Mucosa of rectum (tissue), 2 donors: ENCODE results near the gene WDR5.
A peak's percentile ranks its signal among the peaks of the same experiment; 100 is the strongest.

Source experiments
- H3K27ac ChIP-seq, 2 donors: one replicate each; pipeline ENCODE4 v1.7.0; 2013; ENCODE audit warnings: inconsistent platforms in 2 of 2, low read depth in 2 of 2, low read length in 2 of 2
- H3K27me3 ChIP-seq, 2 donors: one replicate each; pipeline ENCODE4 v1.7.0; 2013; ENCODE audit warnings: low read length in 2 of 2; ENCODE audit not compliant: control insufficient read depth in 2 of 2, insufficient read depth in 2 of 2
- H3K36me3 ChIP-seq, 2 donors: one replicate each; pipeline ENCODE4 v1.7.0; 2013; ENCODE audit warnings: low read length in 2 of 2; ENCODE audit not compliant: control insufficient read depth in 2 of 2, insufficient read depth in 2 of 2
- H3K4me1 ChIP-seq, 2 donors: one replicate each; pipeline ENCODE4 v1.7.0; 2013; ENCODE audit warnings: low read length in 2 of 2, mild to moderate bottlenecking in 1 of 2; ENCODE audit not compliant: control insufficient read depth in 2 of 2, insufficient read depth in 2 of 2
- H3K4me3 ChIP-seq, 2 donors: one replicate each; pipeline ENCODE4 v1.7.0; 2013; ENCODE audit warnings: low read length in 2 of 2
- H3K9ac ChIP-seq, 2 donors: one replicate each; pipeline ENCODE4 v1.7.0; 2013; ENCODE audit warnings: low read length in 2 of 2, low read depth in 1 of 2, mild to moderate bottlenecking in 1 of 2
- H3K9me3 ChIP-seq, 2 donors: one replicate each; pipeline ENCODE4 v1.7.0; 2013; ENCODE audit warnings: low read length in 2 of 2; ENCODE audit not compliant: control insufficient read depth in 2 of 2
- donor health status: healthy.
- donor health status: Normal muscosa, but diverticular disease.

Gene WDR5

DNA sequence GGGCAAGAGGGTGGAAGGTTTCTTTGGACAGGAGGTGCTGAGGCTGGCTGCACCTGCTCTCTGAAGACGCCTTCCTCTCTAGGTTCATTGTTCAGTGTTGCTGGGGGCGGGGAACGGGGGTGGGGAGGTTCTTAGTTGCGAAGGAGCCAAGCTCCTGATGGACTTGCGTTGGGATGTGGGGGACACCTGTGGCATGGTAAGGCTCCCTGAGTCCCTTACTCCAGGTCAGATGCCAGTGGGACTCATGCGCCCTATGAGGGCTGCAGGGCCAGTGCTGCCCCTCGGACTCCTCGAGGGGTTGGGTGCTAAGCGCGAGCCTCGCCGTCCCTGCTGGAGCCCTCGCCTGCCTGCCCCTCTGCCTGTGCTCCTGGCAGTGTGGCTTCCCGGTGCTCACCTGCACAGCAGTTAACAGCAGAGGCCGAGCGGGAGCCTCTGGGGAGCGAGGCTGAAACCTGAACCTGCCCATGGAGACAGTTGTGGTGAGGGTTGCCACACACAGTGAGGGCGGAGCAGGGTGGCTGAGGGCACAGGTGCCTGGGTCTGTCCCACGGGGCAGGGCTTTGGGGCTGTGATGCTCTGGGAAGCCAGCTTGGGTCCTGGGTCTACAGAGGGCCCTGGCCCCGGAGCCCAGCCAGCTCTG, 23.0 kb downstream of the WDR5 start:
- H3K27me3 ChIP-seq: no peaks in the 10 kb centered on the region
- H3K36me3 ChIP-seq: peaks cover 37 to 50% of the 10 kb centered on the region in 2 donors
- H3K4me3 ChIP-seq: no peak overlapping the region
- peaks cover 8 to 11% of the 10 kb centered on the region in 2 donors for H3K4me1 ChIP-seq
- H3K9ac ChIP-seq: no peak overlapping the region
- no peaks in the 10 kb centered on the region for H3K9me3 ChIP-seq
- no peak overlapping the region for H3K27ac ChIP-seq

- H3K27ac ChIP-seq: no peak overlapping the region
- H3K36me3 ChIP-seq: peaks cover 32 to 44% of the 10 kb centered on the region in 2 donors
- no peaks in the 10 kb centered on the region for H3K9me3 ChIP-seq
- peaks cover 8 to 11% of the 10 kb centered on the region in 2 donors for H3K4me1 ChIP-seq
- H3K9ac ChIP-seq: no peak overlapping the region
- H3K27me3 ChIP-seq: no peaks in the 10 kb centered on the region
- no peak overlapping the region for H3K4me3 ChIP-seq
Observed at GRCh38 chr9:134159566-134160245, 23.8 kb downstream of the WDR5 start.

DNA sequence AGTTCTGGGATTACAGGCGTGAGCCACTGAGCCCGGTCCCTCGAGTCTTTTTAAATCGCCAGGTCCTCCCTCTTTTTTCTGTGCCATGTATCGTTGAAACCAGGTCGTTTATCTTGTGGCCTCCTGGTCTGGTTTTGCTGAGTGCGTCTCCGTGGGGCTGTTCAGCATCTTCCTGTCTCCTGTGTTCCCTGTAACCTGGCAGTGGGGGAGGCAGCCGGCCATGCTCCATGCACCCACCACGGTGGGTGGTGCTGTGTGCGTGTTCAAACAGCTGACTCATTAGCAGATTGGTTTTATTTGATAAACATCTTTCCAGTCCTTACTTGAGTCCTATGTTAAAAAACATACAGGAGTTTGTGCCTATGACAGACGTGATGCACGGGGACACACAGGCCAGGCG, 25.8 kb downstream of the WDR5 start:
- no peak overlapping the region for H3K27ac ChIP-seq
- no peak overlapping the region for H3K4me3 ChIP-seq
- H3K27me3 ChIP-seq: no peaks in the 10 kb centered on the region
- H3K9me3 ChIP-seq: no peaks in the 10 kb centered on the region
- H3K9ac ChIP-seq: no peak overlapping the region
- peaks cover 8 to 11% of the 10 kb centered on the region in 2 donors for H3K4me1 ChIP-seq
- H3K36me3 ChIP-seq: peaks cover 13 to 25% of the 10 kb centered on the region in 2 donors

GRCh38 chr9:134162212-134162775, 26.4 kb downstream of the WDR5 start:
- H3K4me3 ChIP-seq: no peak overlapping the region
- H3K9ac ChIP-seq: no peak overlapping the region
- no peaks in the 10 kb centered on the region for H3K9me3 ChIP-seq
- no peaks in the 10 kb centered on the region for H3K27me3 ChIP-seq
- peaks cover 8 to 19% of the 10 kb centered on the region in 2 donors for H3K36me3 ChIP-seq
- peaks cover 8 to 11% of the 10 kb centered on the region in 2 donors for H3K4me1 ChIP-seq
- no peak overlapping the region for H3K27ac ChIP-seq

GRCh38 chr9:134162926-134163370, 27.1 kb downstream of the WDR5 start:
- H3K9ac ChIP-seq: peak overlapping the region; percentile 63 to 76
- H3K27me3 ChIP-seq: no peaks in the 10 kb centered on the region
- no peak overlapping the region for H3K4me3 ChIP-seq
- H3K4me1 ChIP-seq: peaks cover 8 to 11% of the 10 kb centered on the region in 2 donors
- H3K9me3 ChIP-seq: no peaks in the 10 kb centered on the region
- peaks cover 6 to 12% of the 10 kb centered on the region in 2 donors for H3K36me3 ChIP-seq
- H3K27ac ChIP-seq: no peak overlapping the region

- Histone ChIP-seq H3K4me3 (no peak overlapping the region), H3K36me3 (peaks cover under 1 to 7% of the 10 kb centered on the region in 2 donors), H3K27ac (no peak overlapping the region), H3K9ac (peak overlapping the region; percentile 63 to 76), H3K4me1 (peaks cover 8 to 11% of the 10 kb centered on the region in 2 donors), H3K27me3 (no peaks in the 10 kb centered on the region), H3K9me3 (peaks cover 0 to under 1% of the 10 kb centered on the region in 2 donors)
Observed at GRCh38 chr9:134163371-134164196, 27.7 kb downstream of the WDR5 start.

GRCh38 chr9:134164879-134165278, 29.0 kb downstream of the WDR5 start:
- H3K27ac ChIP-seq: no peak overlapping the region
- peaks cover 8 to 16% of the 10 kb centered on the region in 2 donors for H3K4me1 ChIP-seq
- H3K9me3 ChIP-seq: peaks cover 2 to 3% of the 10 kb centered on the region in 2 donors
- H3K27me3 ChIP-seq: no peaks in the 10 kb centered on the region
- H3K9ac ChIP-seq: no peak overlapping the region
- peaks cover 0 to 2% of the 10 kb centered on the region in 2 donors for H3K36me3 ChIP-seq
- H3K4me3 ChIP-seq: no peak overlapping the region

DNA sequence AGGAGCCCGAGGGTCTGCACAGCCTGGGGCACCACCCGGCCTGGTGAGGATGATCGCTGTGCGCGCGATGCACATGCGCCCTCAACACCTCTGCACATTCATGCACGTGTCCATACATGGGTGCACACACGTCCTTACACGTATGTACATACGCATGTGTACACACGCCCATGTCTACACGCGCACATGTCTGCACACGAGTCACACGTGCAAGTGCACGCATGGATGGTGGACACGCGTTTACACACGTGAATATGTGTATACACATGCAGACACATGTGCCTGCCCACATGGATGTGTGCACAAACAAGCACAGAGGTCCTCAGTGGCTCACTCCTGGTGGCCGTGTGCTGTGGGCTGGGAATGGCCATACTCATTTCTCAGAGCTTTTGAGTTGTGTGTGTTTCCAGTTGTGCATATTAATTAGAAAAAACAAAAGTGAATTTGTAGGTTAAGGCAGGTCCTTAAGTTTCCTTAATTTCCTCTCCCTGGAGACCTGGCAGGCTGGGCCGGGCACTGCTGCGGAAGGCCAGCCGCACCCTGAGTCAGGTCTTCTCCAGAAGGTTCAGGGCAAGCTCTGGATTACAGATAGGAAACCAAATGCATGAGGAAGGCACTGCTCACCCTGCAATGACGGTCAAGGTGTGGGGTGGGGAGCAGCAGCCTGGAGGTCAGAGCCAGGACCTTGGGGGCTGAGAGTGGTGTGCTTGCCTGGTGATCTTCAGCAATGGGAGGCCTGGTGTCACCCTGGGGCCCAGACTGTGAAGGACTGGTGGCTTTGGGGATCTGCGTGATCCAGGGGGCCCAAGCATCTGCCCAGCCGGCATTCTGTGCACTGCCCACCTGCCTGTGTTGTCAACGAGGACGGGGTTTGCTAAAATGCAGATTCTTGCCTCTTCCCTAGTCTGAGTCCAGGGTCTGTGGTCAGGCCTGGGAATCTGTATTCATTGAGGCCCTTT, 29.8 kb downstream of the WDR5 start:
- Histone ChIP-seq H3K9me3 (peaks cover 2 to 3% of the 10 kb centered on the region in 2 donors), H3K4me1 (peaks cover 8 to 16% of the 10 kb centered on the region in 2 donors), H3K27ac (no peak overlapping the region), H3K27me3 (no peaks in the 10 kb centered on the region), H3K4me3 (no peak overlapping the region), H3K36me3 (no peaks in the 10 kb centered on the region), H3K9ac (no peak overlapping the region)

DNA sequence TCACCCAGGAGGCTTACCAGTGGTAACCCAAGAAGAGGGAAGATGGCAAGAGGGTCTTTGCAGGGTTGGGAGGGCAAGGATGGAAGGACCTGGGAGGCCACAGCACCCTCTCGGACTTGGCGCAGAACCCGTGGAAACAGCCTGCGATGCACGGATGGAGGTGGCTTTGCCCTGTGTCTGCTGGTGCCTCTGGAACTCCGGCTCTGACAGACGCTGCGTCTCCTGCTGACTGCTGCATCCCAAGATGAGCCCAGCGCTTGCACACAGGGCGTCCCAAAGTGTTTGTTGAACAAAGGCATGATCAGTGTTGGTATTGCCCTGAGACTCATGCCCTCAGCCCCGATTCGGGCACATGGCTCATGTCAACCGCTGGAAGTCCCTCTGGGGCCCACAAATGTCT, 30.5 kb downstream of the WDR5 start:
- H3K27me3 ChIP-seq: no peaks in the 10 kb centered on the region
- H3K9ac ChIP-seq: no peak overlapping the region
- H3K9me3 ChIP-seq: peaks cover 2 to 3% of the 10 kb centered on the region in 2 donors
- H3K27ac ChIP-seq: no peak overlapping the region
- H3K4me1 ChIP-seq: peaks cover 8 to 16% of the 10 kb centered on the region in 2 donors
- no peaks in the 10 kb centered on the region for H3K36me3 ChIP-seq
- no peak overlapping the region for H3K4me3 ChIP-seq
